ENCODE measurements around the gene RDH13.

RDH13 gene

DNA sequence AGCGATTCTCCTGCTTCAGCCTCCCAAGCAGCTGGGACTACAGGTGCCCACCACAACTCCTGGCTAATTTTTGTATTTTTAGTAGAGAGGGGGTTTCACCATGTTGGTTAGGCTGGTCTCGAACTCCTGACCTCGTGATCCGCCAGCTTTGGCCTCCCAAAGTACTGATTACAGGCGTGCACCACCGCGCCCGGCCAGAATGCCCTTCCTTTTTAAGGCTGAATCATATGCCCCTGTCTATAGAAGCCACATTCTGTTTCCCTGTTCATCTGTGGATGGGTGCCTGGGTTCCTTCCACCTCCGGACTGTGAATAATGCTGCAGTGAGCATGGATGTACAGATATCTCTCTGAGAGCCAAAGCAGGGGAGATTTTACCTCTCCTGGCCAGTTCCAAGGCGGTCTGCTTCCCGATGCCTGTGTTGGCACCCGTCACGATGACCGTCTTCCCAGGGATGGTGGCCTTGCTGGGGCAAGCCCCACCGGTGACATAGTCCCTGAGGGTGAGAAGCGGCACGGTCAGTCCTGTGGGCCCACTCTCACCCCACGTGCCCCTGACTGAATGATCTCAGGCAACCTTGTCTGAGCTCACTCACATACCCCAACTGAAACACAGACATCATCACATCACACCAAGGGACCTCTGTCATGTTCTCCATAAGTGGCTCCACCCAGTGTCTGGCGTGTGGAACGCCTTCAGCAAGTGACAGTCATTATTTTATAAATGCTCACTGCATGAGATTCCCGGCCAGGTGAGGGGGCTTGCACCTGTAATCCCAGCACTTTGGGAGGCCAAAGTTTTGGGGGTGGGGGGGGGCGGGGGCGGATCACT lies 4.0 kb downstream of the RDH13 start:
- no peaks in the 10 kb centered on the region for H3K27me3 ChIP-seq (replicated peaks; ENCODE audit: control insufficient read depth, insufficient read depth, low read length)
- peaks cover 8% of the 10 kb centered on the region for H3K36me3 ChIP-seq (ENCODE audit: control insufficient read depth, insufficient read depth, low read length)
- no peak overlapping the region for H3K4me3 ChIP-seq (replicated peaks; ENCODE audit: low read depth, low read length)
- no peak for DNase-seq (ENCODE audit: extremely low read depth, insufficient read length)
- TF ChIP-seq, protein P1, sequence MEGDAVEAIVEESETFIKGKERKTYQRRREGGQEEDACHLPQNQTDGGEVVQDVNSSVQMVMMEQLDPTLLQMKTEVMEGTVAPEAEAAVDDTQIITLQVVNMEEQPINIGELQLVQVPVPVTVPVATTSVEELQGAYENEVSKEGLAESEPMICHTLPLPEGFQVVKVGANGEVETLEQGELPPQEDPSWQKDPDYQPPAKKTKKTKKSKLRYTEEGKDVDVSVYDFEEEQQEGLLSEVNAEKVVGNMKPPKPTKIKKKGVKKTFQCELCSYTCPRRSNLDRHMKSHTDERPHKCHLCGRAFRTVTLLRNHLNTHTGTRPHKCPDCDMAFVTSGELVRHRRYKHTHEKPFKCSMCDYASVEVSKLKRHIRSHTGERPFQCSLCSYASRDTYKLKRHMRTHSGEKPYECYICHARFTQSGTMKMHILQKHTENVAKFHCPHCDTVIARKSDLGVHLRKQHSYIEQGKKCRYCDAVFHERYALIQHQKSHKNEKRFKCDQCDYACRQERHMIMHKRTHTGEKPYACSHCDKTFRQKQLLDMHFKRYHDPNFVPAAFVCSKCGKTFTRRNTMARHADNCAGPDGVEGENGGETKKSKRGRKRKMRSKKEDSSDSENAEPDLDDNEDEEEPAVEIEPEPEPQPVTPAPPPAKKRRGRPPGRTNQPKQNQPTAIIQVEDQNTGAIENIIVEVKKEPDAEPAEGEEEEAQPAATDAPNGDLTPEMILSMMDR (IDR thresholded peaks at IDR 0.05; ENCODE audit: insufficient read depth, low read length, poor library complexity, severe bottlenecking), result no peak

DNA sequence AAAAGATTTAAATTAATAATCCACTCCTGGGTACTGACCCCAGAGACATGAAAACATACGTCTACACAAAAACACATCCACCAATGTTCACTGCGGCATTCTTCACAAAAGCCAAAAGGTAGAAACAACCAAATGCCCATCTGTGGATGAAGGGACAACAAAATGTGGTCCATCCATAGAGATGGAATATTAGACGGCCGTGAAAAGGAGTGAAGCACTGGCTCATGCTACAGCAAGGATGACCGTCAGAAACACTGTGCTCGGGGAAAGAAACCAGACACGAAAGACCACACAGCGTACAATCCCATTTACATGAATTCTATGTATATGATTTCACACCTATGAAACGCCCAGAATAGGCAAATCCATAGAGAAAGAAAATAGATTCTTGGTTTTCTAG lies 6.1 kb downstream of the RDH13 start:
- H3K36me3 ChIP-seq (ENCODE audit: control insufficient read depth, insufficient read depth, low read length), result peaks cover 11% of the 10 kb centered on the region
- TF ChIP-seq, protein P1 (IDR thresholded peaks at IDR 0.05; ENCODE audit: insufficient read depth, low read length, poor library complexity, severe bottlenecking), result no peak
- no peak overlapping the region for H3K4me3 ChIP-seq (replicated peaks; ENCODE audit: low read depth, low read length)
- DNase-seq (ENCODE audit: extremely low read depth, insufficient read length), result no peak
- H3K27me3 ChIP-seq (replicated peaks; ENCODE audit: control insufficient read depth, insufficient read depth, low read length), result no peaks in the 10 kb centered on the region

DNA sequence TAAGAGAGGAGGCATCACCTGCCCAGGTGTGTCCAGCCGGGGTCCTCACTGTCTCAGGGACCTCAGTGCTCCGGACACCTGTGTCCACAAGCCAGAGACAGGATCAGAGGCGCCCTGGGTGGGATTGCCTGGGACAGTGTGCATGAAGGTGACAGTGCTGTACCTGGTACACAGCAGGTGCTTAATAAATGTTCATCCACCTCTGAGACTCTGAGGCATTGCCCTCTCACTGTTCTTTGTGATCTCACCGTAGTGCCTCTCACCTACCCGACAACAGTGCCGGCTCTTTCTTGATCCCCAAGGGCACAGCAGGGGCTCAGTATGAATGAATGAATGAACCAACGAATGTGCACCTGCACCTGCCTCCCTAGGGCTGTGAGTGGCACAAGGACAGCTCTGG lies 9.2 kb downstream of the RDH13 start:
- TF ChIP-seq, protein P1 (IDR thresholded peaks at IDR 0.05; ENCODE audit: insufficient read depth, low read length, poor library complexity, severe bottlenecking), result no peak
- Histone ChIP-seq H3K36me3 (ENCODE audit: control insufficient read depth, insufficient read depth, low read length) (peaks cover 12% of the 10 kb centered on the region), H3K27me3 (replicated peaks; ENCODE audit: control insufficient read depth, insufficient read depth, low read length) (no peaks in the 10 kb centered on the region), H3K4me3 (replicated peaks; ENCODE audit: low read depth, low read length) (no peak overlapping the region)
- no peak for DNase-seq (ENCODE audit: extremely low read depth, insufficient read length)

DNA sequence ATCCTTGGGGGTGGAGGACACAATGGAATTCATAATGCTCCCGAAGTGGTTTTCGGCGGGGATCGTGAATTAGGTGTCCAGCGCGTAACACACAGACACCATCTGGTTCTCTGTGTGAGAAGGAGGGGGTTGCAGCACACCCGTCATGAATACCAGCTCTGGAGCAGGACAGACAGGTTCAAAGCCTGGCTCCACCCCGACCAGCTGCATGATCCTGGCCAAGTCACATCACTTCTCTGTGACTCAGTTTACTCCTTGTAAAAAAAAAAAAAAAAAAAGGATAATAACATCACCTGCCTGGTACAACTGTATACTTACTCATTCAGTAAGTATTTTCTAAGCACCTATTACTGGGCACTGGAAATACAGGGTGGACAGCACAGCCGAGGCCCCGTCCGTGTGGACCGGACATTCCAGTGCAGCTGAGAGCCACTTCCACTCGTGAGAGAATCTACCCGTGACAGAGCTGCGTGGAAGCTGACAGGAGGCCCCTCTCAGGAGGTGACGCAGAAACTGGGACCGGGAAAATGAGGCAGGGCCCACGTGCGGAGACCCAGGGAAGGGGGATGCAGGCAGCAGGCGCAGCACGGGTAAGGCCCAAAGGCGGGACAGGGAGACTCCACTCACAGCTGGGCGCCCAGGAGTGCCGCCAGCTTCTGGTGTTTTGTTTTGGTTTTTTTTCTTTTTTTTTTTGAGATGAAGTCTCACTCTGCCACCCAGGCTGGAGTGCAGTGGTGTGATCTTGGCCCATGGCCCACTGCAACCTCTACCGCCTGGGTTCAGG lies 12.0 kb downstream of the RDH13 start:
- Histone ChIP-seq H3K4me3 (replicated peaks; ENCODE audit: low read depth, low read length) (no peak overlapping the region), H3K27me3 (replicated peaks; ENCODE audit: control insufficient read depth, insufficient read depth, low read length) (no peaks in the 10 kb centered on the region), H3K36me3 (ENCODE audit: control insufficient read depth, insufficient read depth, low read length) (peaks cover 26% of the 10 kb centered on the region)
- no peak for DNase-seq (ENCODE audit: extremely low read depth, insufficient read length)
- TF ChIP-seq, protein P1 (IDR thresholded peaks at IDR 0.05; ENCODE audit: insufficient read depth, low read length, poor library complexity, severe bottlenecking), result no peak

DNA sequence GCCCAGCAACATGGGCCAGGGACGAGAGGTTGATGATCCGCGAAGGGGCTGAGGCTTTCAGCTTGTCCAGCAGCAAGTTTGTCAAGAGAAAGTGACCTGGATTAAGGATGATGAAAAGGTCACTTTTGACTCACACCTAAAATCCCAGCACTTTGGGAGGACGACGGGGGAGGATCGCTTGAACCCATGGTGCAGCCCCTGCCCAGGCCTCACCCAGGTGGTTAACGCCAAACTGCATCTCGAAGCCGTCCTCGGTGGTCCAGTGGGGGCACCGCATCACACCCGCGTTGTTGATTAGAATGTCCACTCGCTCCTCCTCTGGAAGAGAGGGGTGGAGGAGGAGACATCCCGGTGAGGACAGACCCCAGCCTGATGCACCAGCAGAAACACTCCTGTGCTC lies 14.5 kb downstream of the RDH13 start:
- Histone ChIP-seq H3K4me3 (replicated peaks; ENCODE audit: low read depth, low read length) (no peak overlapping the region), H3K27me3 (replicated peaks; ENCODE audit: control insufficient read depth, insufficient read depth, low read length) (no peaks in the 10 kb centered on the region), H3K36me3 (ENCODE audit: control insufficient read depth, insufficient read depth, low read length) (peaks cover 29% of the 10 kb centered on the region)
- DNase-seq (ENCODE audit: extremely low read depth, insufficient read length), result no peak
- TF ChIP-seq, protein P1 (IDR thresholded peaks at IDR 0.05; ENCODE audit: insufficient read depth, low read length, poor library complexity, severe bottlenecking), result no peak
